Osteoblast (primary cell): ENCODE results near the gene KCNK15. TPM values are rescaled to one million over a fixed set of nuclear protein-coding genes. Genes with fewer than 3 reads are reported as not detected.

Experiments
- DNase-seq: peaks from one replicate; pipeline ENCODE4 v3.0.0; 2011; ENCODE audit warnings: low spot score, mixed read lengths; ENCODE audit not compliant: insufficient read length; ENCODE audit errors: missing footprints
- H2AFZ ChIP-seq: 2 replicates; pipeline ENCODE4 v1.6.0; 2011; ENCODE audit warnings: mild to moderate bottlenecking, low read length
- H3K27ac ChIP-seq: 2 replicates; pipeline ENCODE4 v1.5.1; 2011; ENCODE audit warnings: mild to moderate bottlenecking, low read depth, low read length, moderate library complexity
- H3K27me3 ChIP-seq: 2 replicates; pipeline ENCODE4 v1.6.0; 2012; ENCODE audit warnings: mild to moderate bottlenecking, control low read depth, inconsistent platforms, low read length, moderate library complexity; ENCODE audit not compliant: insufficient read depth
- H3K36me3 ChIP-seq: 2 replicates; pipeline ENCODE4 v1.5.1; 2011; ENCODE audit warnings: mild to moderate bottlenecking, low read length, control low read depth, moderate library complexity; ENCODE audit not compliant: insufficient read depth
- H3K4me1 ChIP-seq: 2 replicates; pipeline ENCODE4 v1.5.1; 2011; ENCODE audit warnings: mild to moderate bottlenecking, low read length, control low read depth, moderate library complexity; ENCODE audit not compliant: insufficient read depth
- H3K4me2 ChIP-seq: 2 replicates; pipeline ENCODE4 v1.6.0; 2011; ENCODE audit warnings: mild to moderate bottlenecking, low read length; ENCODE audit not compliant: insufficient read depth
- H3K4me3 ChIP-seq: fragments of 200-600 bp; sonication (generic); 3 replicates; pipeline ENCODE4 v1.5.1; 2012; ENCODE audit warnings: mild to moderate bottlenecking, low read length, inconsistent platforms; ENCODE audit not compliant: insufficient read depth
- H3K79me2 ChIP-seq: 2 replicates; pipeline ENCODE4 v1.6.0; 2012; ENCODE audit warnings: mild to moderate bottlenecking, low read length, control low read depth, inconsistent platforms; ENCODE audit not compliant: insufficient read depth
- H3K9me3 ChIP-seq: 2 replicates; pipeline ENCODE4 v1.5.1; 2011; ENCODE audit warnings: low read depth, low read length, control low read depth
- H4K20me1 ChIP-seq: 2 replicates; pipeline ENCODE4 v1.6.0; 2012; ENCODE audit warnings: mild to moderate bottlenecking, low read length, control low read depth; ENCODE audit not compliant: insufficient read depth
- CTCF ChIP-seq: IDR thresholded peaks from 2 replicates; pipeline ENCODE4 v1.5.1; 2011; ENCODE audit warnings: mild to moderate bottlenecking, low read depth, low read length, moderate library complexity; ENCODE audit errors: extremely low read depth
- total RNA-seq: library from RNA; depleted of rRNA; stranded (reverse); fragments of >200 nt; gene quantifications from 2 replicates; pipeline ENCODE4 v1.2.3, GENCODE V29; 2012

The KCNK15 gene
- total RNA-seq, 1 donor = 121 TPM

GRCh38 chr20:44716309-44717106 is 29.2 kb upstream of the KCNK15 start:
- no peaks in the 10 kb centered on the region for H3K9me3 ChIP-seq
- peak; percentile 86 for DNase-seq
- peak overlapping the region; percentile 11 for H3K4me3 ChIP-seq
- H4K20me1 ChIP-seq = no peaks in the 10 kb centered on the region
- peak overlapping the region; percentile 66 for H2AFZ ChIP-seq
- H3K27me3 ChIP-seq = no peaks in the 10 kb centered on the region
- no peaks in the 10 kb centered on the region for H3K79me2 ChIP-seq
- H3K27ac ChIP-seq = peak overlapping the region; percentile 33
- TF ChIP-seq CTCF = no peak
- no peaks in the 10 kb centered on the region for H3K36me3 ChIP-seq
- H3K4me1 ChIP-seq = peaks cover 46% of the 10 kb centered on the region
- peak overlapping the region; percentile 68 for H3K4me2 ChIP-seq

GRCh38 chr20:44717986-44718385 is 27.7 kb upstream of the KCNK15 start:
- no peak overlapping the region for H3K4me3 ChIP-seq
- no peak overlapping the region for H3K27ac ChIP-seq
- H3K9me3 ChIP-seq = no peaks in the 10 kb centered on the region
- H4K20me1 ChIP-seq = no peaks in the 10 kb centered on the region
- peak; percentile 28 for TF ChIP-seq CTCF
- H3K79me2 ChIP-seq = no peaks in the 10 kb centered on the region
- H3K4me1 ChIP-seq = peaks cover 51% of the 10 kb centered on the region
- DNase-seq = peak; percentile 83
- no peaks in the 10 kb centered on the region for H3K36me3 ChIP-seq
- H3K27me3 ChIP-seq = no peaks in the 10 kb centered on the region
- no peak overlapping the region for H2AFZ ChIP-seq
- H3K4me2 ChIP-seq = no peak overlapping the region

GRCh38 chr20:44719841-44720240 is 25.8 kb upstream of the KCNK15 start:
- Histone ChIP-seq H3K27ac (peak overlapping the region; percentile 98), H3K4me2 (peak overlapping the region; percentile 77), H3K9me3 (no peaks in the 10 kb centered on the region), H2AFZ (no peak overlapping the region), H3K4me3 (no peak overlapping the region), H3K36me3 (no peaks in the 10 kb centered on the region), H3K79me2 (no peaks in the 10 kb centered on the region), H3K27me3 (no peaks in the 10 kb centered on the region), H3K4me1 (peaks cover 43% of the 10 kb centered on the region), H4K20me1 (no peaks in the 10 kb centered on the region)
- DNase-seq = peak; percentile 62
- TF ChIP-seq CTCF = no peak

- H3K27me3 ChIP-seq = no peaks in the 10 kb centered on the region
- peak overlapping the region; percentile 8 for H3K4me3 ChIP-seq
- DNase-seq = peak; percentile 96
- H2AFZ ChIP-seq = no peak overlapping the region
- H3K79me2 ChIP-seq = no peaks in the 10 kb centered on the region
- peaks cover 36% of the 10 kb centered on the region for H3K4me1 ChIP-seq
- no peaks in the 10 kb centered on the region for H3K9me3 ChIP-seq
- no peak for TF ChIP-seq CTCF
- H4K20me1 ChIP-seq = no peaks in the 10 kb centered on the region
- H3K27ac ChIP-seq = peak overlapping the region; percentile 98
- H3K4me2 ChIP-seq = peak overlapping the region; percentile 77
- no peaks in the 10 kb centered on the region for H3K36me3 ChIP-seq
Observed at GRCh38 chr20:44720621-44720996, 25.1 kb upstream of the KCNK15 start.
